ENCODE results near the gene GPR45. TPM values are rescaled to one million over a fixed set of nuclear protein-coding genes. Genes with fewer than 3 reads are reported as not detected.

Gene GPR45
- total and polyA plus RNA-seq, 9 of the 15 experiments (the other 6 are each of a cell fraction or from before 2014, with no cell fraction given), result not detected

- POLR2A ChIA-PET, result no interaction called here
- intact Hi-C loops (cut with micrococcal nuclease) (no loop called here), in situ Hi-C loops (cut with MboI) (no loop called here)
- no peaks in the 10 kb centered on the region; a peak in 1 of 5 replicates for H3K4me1 ChIP-seq (replicated peaks in 1 of 2; ENCODE audit: control insufficient read depth in 2 of 2, insufficient read depth in 2 of 2, low read length in 2 of 2)
- no peaks in the 10 kb centered on the region for H3K36me3 ChIP-seq (ENCODE audit: control insufficient read depth, insufficient read depth, low read length)
- BruUV-seq (replicated peaks), result no TSS peak
- H3K4me3 ChIP-seq, result no peak overlapping the region
- DNase-seq (ENCODE audit: extremely low read depth in 1 of 4, low spot score in 3 of 4), result no peak
- H4K20me1 ChIP-seq (replicated peaks; ENCODE audit: control insufficient read depth, insufficient read depth, low read length), result no peaks in the 10 kb centered on the region
- H3K9me3 ChIP-seq (replicated peaks; ENCODE audit: control insufficient read depth, insufficient read depth, low read depth, low read length), result no peaks in the 10 kb centered on the region
- CTCF ChIA-PET (ENCODE audit: low intra/inter-chr PET ratio), result no interaction called here
- peaks cover 9 to 29% of the 10 kb centered on the region in 2 experiments; a peak in 4 of 5 replicates for H3K27me3 ChIP-seq (ENCODE audit: control insufficient read depth in 2 of 2, insufficient read depth in 2 of 2, low read length in 2 of 2)
- H3K79me2 ChIP-seq (ENCODE audit: control insufficient read depth, insufficient read depth, low read length), result no peaks in the 10 kb centered on the region
- TF ChIP-seq WHSC1 (IDR thresholded peaks at IDR 0.05; ENCODE audit: low read length) (no peak), ZNF436 (CRISPR knock-in tag; IDR thresholded peaks at IDR 0.05) (no peak), NR2C1 (IDR thresholded peaks at IDR 0.05) (no peak), NR2C1 (tag; IDR thresholded peaks at IDR 0.05) (no peak), ATF3 (IDR thresholded peaks at IDR 0.05) (no peak), ATF3 (CRISPR knock-in tag; conservative IDR thresholded peaks at IDR 0.05) (no peak), ZNF280A (IDR thresholded peaks at IDR 0.05; ENCODE audit: low read depth, partially characterized antibody) (no peak), KDM1A (IDR thresholded peaks at IDR 0.05) (no peak), MEF2A (IDR thresholded peaks at IDR 0.05; ENCODE audit: control insufficient read depth, low read depth, low read length) (no peak), HLTF (IDR thresholded peaks at IDR 0.05) (no peak), TAF15 (IDR thresholded peaks at IDR 0.05; ENCODE audit: low read depth, low read length) (no peak), ZNF778 (CRISPR knock-in tag; IDR thresholded peaks at IDR 0.05) (no peak), SOX6 (IDR thresholded peaks at IDR 0.05) (no peak), ZNF75A (CRISPR knock-in tag; IDR thresholded peaks at IDR 0.05) (no peak), CTCF (IDR thresholded peaks at IDR 0.05 in 2 of 3, conservative IDR thresholded peaks at IDR 0.05 in 1 of 3; ENCODE audit: insufficient read depth in 2 of 3, low read depth in 1 of 3, low read length in 3 of 3) (no peak)
- no peak overlapping the region for H2AFZ ChIP-seq (ENCODE audit: low read depth, low read length)
- H3K4me2 ChIP-seq (ENCODE audit: insufficient read depth, low read length), result no peak overlapping the region
- WGBS (ENCODE audit: insufficient coverage, low coverage, missing lambda C conversion rate), result 3% methylated on average over 5 of the region's 5 CpGs
- no peaks in the 10 kb centered on the region for H3K9me1 ChIP-seq (ENCODE audit: control insufficient read depth, insufficient read depth, low read length)
- no peak for FAIRE-seq
- ATAC-seq, result no peak
- no peak overlapping the region for H3K27ac ChIP-seq (ENCODE audit: extremely low read depth, low read depth, low read length)
- no peak overlapping the region for H3K9ac ChIP-seq (ENCODE audit: insufficient read depth in 1 of 2, low read depth in 2 of 2, low read length in 2 of 2)
These were observed 25.9 kb upstream of the GPR45 start for GRCh38 chr2:105215586-105216192.

All from K562 (cell line).